ENCODE data around the gene MOCOS. TPM values are rescaled to one million over a fixed set of nuclear protein-coding genes. Genes with fewer than 3 reads are reported as not detected.

MOCOS gene
- total RNA-seq, 1 experiment from 2014 or later: 12.1 TPM

DNA sequence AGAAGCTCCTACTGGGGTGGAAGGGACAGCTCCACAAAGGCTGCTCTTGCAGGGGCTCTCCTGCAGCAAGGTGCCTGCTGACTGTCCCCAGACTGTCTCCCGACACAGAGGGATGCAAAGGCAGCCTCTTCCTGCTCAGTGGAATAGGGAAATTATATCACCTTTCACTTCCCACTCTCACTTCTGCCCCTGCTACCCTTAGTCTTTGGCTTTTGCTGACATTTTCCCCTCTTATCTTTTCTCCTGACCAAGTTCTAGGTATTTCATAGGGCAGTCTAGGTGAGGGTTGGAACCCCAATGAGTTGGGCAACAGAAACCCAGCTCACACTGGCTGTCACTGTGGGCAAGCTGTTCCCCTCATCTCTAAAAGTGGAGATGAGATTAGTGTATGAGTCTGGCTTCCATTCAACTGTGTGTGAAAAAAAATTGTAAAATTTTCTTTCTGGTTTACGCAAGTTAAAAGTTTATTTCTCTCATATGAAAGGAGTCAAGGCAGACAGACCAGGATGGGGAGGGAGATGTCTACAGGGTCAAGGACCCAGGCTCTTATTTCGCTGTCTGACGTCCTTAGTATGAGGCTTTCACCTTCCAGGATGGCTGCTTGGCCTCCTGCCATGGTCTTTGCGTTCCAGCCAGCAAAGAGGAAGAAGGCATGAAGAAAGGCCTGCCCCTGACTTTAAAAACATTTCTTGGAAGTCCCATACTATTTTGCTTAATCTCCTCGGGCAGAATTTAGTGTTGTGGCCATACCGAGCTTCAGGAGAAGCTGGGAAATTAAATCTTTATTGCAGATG lies 7.5 kb upstream of the MOCOS start:
- H3K4me3 ChIP-seq (replicated peaks in 1 of 2; ENCODE audit: low read depth in 1 of 2, low read length in 2 of 2): no peak overlapping the region
- ChIA-PET CTCF (no interaction called here), RAD21 (ENCODE audit: low non-redundant PET in 1 of 2, low total read pairs in 2 of 2, uncharacterized antibody in 2 of 2, unreplicated experiment in 2 of 2) (no interaction called here), POLR2A (no interaction called here)
- DNase-seq (ENCODE audit: low read depth, low spot score): no peak
- no peaks in the 10 kb centered on the region for H4K20me1 ChIP-seq (ENCODE audit: insufficient read depth)
- ATAC-seq: no peak
- H3K4me1 ChIP-seq (ENCODE audit: control insufficient read depth in 1 of 2, insufficient read depth in 2 of 2, low read length in 2 of 2): no peaks in the 10 kb centered on the region
- H3K27me3 ChIP-seq (ENCODE audit: insufficient read depth, low read length): no peaks in the 10 kb centered on the region
- no peak overlapping the region for H3K27ac ChIP-seq (ENCODE audit: low read depth, low read length)
- H3K9me2 ChIP-seq (ENCODE audit: insufficient read depth): no peaks in the 10 kb centered on the region
- H3K9ac ChIP-seq (ENCODE audit: low read length): no peak overlapping the region
- no peaks in the 10 kb centered on the region for H3K79me2 ChIP-seq (ENCODE audit: insufficient read depth, low read length)
- no peak for TF ChIP-seq EZH2phosphoT487 (IDR thresholded peaks at IDR 0.05; ENCODE audit: borderline replicate concordance)
- no peak for TF ChIP-seq CEBPB (IDR thresholded peaks at IDR 0.05; ENCODE audit: low read depth)
- H2AFZ ChIP-seq (ENCODE audit: low read depth, low read length, poor library complexity, severe bottlenecking): no peak overlapping the region
- no peaks in the 10 kb centered on the region for H3K9me3 ChIP-seq (ENCODE audit: control insufficient read depth in 1 of 2, insufficient read depth in 1 of 2, low read depth in 1 of 2, low read length in 2 of 2)
- no peak overlapping the region for H3K4me2 ChIP-seq (ENCODE audit: low read length)
- no TSS peak for BruUV-seq (replicated peaks)
- intact Hi-C loops (cut with micrococcal nuclease): no loop called here
- H3K36me3 ChIP-seq (ENCODE audit: control insufficient read depth in 1 of 2, insufficient read depth in 2 of 2, low read length in 2 of 2): peaks cover 13 to 15% of the 10 kb centered on the region in 2 experiments; a peak in 3 of 4 replicates

DNA sequence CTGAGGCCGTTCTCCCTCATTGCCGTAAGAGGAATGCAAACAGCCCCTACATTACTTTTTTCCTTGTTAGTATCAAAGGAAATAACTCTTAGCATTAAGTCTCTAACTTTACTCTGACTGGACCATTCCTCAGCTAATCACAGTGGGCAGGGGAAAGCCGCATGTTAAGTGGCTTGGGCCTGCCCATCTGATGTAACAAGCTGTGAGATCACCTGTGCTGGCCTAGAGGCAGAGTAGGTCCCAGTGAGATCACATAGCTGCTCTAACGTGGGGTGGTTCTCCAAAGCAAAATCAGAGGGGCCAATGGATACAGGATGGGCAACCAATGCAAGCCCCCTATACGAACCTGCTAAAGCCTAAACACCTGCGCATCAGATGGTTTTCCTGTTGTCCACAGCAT lies 5.9 kb upstream of the MOCOS start:
- no peak overlapping the region for H2AFZ ChIP-seq (ENCODE audit: low read depth, low read length, poor library complexity, severe bottlenecking)
- ChIA-PET CTCF (no interaction called here), POLR2A (no interaction called here), RAD21 (ENCODE audit: low non-redundant PET in 1 of 2, low total read pairs in 2 of 2, uncharacterized antibody in 2 of 2, unreplicated experiment in 2 of 2) (interaction anchor here in 1 of 2 experiments (0.7 kb wide), 1 partner anchor 103 kb away, joined by 3 read pairs; no protein-coding TSS in a partner anchor)
- no peaks in the 10 kb centered on the region for H3K9me3 ChIP-seq (ENCODE audit: control insufficient read depth in 1 of 2, insufficient read depth in 1 of 2, low read depth in 1 of 2, low read length in 2 of 2)
- ATAC-seq (no peak), DNase-seq (ENCODE audit: low read depth, low spot score) (no peak)
- no peak overlapping the region for H3K9ac ChIP-seq (ENCODE audit: low read length)
- no peaks in the 10 kb centered on the region for H3K9me2 ChIP-seq (ENCODE audit: insufficient read depth)
- H3K27ac ChIP-seq (ENCODE audit: low read depth, low read length): no peak overlapping the region
- BruUV-seq (replicated peaks): no TSS peak
- no peak overlapping the region for H3K4me2 ChIP-seq (ENCODE audit: low read length)
- H3K4me3 ChIP-seq (replicated peaks in 1 of 2; ENCODE audit: low read depth in 1 of 2, low read length in 2 of 2): no peak overlapping the region
- no peaks in the 10 kb centered on the region for H4K20me1 ChIP-seq (ENCODE audit: insufficient read depth)
- peaks cover 0 to 5% of the 10 kb centered on the region in 2 experiments; a peak in 2 of 4 replicates for H3K4me1 ChIP-seq (ENCODE audit: control insufficient read depth in 1 of 2, insufficient read depth in 2 of 2, low read length in 2 of 2)
- intact Hi-C loops (cut with micrococcal nuclease): no loop called here
- TF ChIP-seq POLR2AphosphoS5 (IDR thresholded peaks at IDR 0.05; ENCODE audit: low read depth, low read length): no peak
- no peaks in the 10 kb centered on the region for H3K27me3 ChIP-seq (ENCODE audit: insufficient read depth, low read length)
- H3K79me2 ChIP-seq (ENCODE audit: insufficient read depth, low read length): no peaks in the 10 kb centered on the region
- peaks cover 4 to 6% of the 10 kb centered on the region in 2 experiments; a peak in 3 of 4 replicates for H3K36me3 ChIP-seq (ENCODE audit: control insufficient read depth in 1 of 2, insufficient read depth in 2 of 2, low read length in 2 of 2)
